HCT116 (cell line): Measurements from ENCODE around the gene SLC31A1.

Experiments
- CTCF ChIP-seq, 3 experiments: fragments of 200-600 bp in 1 of 3; sonication (generic) in 1 of 3; IDR thresholded peaks in 2 of 3; conservative IDR thresholded peaks in 1 of 3; 2 replicates each; pipeline ENCODE4 v1.5.1; 2012 to 2017; ENCODE audit warnings: low read depth in 2 of 3, low read length in 2 of 3, antibody characterized with exemption in 1 of 3, borderline replicate concordance in 1 of 3, control low read depth in 1 of 3, mild to moderate bottlenecking in 1 of 3, mixed read lengths in 1 of 3, mixed run types in 1 of 3, moderate library complexity in 1 of 3; ENCODE audit not compliant: insufficient read depth in 1 of 3
- ELF1 ChIP-seq: IDR thresholded peaks from 2 replicates; pipeline ENCODE4 v1.6.1; 2012; ENCODE audit warnings: low read depth, borderline replicate concordance
- POLR2AphosphoS5 ChIP-seq: IDR thresholded peaks from 2 replicates; pipeline ENCODE4 v1.6.1; 2011; ENCODE audit warnings: mild to moderate bottlenecking, low read depth, low read length, moderate library complexity

DNA sequence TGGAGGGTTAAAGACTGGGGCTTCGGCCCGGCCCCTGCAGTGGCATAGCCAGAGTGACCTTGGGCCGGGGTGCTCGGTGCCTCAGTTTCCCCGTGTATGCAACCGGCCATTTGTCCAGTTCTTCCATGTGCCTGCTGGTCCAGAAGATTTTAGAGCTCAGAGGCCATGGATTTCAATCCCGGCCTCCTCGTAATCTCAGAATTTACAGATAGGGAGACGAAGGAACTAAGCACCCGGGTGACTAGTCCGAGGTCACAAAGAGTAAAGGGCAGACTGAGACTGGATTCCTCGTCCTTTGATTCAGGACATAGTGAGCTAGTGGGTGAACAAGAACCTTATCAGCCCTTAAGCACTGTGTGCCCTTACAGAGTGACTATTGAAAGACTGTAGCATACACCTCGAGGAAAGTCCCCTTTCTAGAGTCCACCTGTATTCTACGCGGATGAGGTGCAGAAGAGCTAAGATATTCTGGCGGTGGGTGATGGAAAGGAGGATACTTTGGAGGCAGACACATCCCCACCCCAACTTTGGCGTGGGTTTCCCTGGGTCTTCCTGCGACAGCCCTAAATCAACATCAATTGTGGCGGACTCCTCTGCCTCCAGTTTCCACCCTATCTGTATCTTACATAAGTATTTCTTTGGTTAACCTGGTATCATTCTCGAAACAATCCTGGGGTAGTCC lies 597 bp downstream of the SLC31A1 start:
- TF ChIP-seq CTCF (IDR thresholded peaks at IDR 0.05 in 2 of 3, conservative IDR thresholded peaks at IDR 0.05 in 1 of 3; ENCODE audit: borderline replicate concordance in 1 of 3, insufficient read depth in 1 of 3, low read depth in 2 of 3, low read length in 2 of 3) = no peak
- TF ChIP-seq ELF1 = no peak
- no peak for TF ChIP-seq POLR2AphosphoS5
